Measurements from ENCODE around the gene KCTD12. TPM values are rescaled to one million over a fixed set of nuclear protein-coding genes. Genes with fewer than 3 reads are reported as not detected.

KCTD12 gene
- total RNA-seq, 4 donors from 2014 or later, result 27.9 to 59.3 (median 37.8) TPM

DNA sequence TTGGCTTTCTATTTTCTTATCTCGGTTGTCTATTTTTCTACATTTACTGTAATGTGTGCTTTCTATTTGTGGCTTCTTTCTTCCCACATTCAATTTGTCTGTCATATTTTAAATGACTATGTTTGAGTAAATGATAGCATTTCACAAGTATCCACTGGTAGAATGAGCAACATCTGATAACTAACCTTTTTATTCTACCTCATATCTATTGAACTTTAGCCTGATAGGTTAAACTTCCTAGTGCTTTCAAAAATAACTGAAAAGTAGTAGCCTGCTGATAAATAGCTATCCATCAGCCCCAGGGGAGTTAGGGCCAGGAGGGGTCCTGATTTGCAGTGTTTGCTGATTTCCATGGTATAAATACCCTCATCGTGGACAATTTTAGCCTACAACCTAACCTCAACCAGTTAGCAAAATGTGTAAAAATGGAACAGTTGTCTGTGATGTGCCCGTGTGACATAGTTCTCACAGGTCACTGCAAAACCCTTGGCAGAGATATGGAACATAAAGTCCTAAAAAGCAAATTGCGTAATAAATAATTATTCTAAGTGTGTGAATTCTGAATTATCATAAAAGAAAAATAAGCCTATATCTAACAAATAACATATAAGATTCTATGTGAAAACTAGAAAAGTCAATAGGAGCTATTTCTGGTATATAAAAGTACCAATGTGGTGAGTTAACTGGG lies 32.1 kb downstream of the KCTD12 start:
- H3K4me1 ChIP-seq, result no peaks in the 10 kb centered on the region
- no peak overlapping the region for H3K27ac ChIP-seq
- intact Hi-C loops (cut with DNase I), result no loop called here
- WGBS, 2 donors, result 74 to 83% methylated on average over 4 of the region's 4 CpGs
- H3K27me3 ChIP-seq, result no peaks in the 10 kb centered on the region
- no peak for TF ChIP-seq POLR2A (IDR thresholded peaks at IDR 0.05)
- TF ChIP-seq, protein P1, sequence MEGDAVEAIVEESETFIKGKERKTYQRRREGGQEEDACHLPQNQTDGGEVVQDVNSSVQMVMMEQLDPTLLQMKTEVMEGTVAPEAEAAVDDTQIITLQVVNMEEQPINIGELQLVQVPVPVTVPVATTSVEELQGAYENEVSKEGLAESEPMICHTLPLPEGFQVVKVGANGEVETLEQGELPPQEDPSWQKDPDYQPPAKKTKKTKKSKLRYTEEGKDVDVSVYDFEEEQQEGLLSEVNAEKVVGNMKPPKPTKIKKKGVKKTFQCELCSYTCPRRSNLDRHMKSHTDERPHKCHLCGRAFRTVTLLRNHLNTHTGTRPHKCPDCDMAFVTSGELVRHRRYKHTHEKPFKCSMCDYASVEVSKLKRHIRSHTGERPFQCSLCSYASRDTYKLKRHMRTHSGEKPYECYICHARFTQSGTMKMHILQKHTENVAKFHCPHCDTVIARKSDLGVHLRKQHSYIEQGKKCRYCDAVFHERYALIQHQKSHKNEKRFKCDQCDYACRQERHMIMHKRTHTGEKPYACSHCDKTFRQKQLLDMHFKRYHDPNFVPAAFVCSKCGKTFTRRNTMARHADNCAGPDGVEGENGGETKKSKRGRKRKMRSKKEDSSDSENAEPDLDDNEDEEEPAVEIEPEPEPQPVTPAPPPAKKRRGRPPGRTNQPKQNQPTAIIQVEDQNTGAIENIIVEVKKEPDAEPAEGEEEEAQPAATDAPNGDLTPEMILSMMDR (IDR thresholded peaks at IDR 0.05), result no peak
- no peak for DNase-seq
- no peaks in the 10 kb centered on the region for H3K9me3 ChIP-seq
- no peaks in the 10 kb centered on the region for H3K36me3 ChIP-seq
- no peak overlapping the region for H3K4me3 ChIP-seq (replicated peaks in 1 of 3)

GRCh38 chr13:76853481-76853880 lies 32.7 kb downstream of the KCTD12 start:
- no peaks in the 10 kb centered on the region for H3K36me3 ChIP-seq
- H3K27me3 ChIP-seq, result no peaks in the 10 kb centered on the region
- WGBS, 2 donors, result 79 to 92% methylated on average over 1 of the region's 1 CpG
- intact Hi-C loops (cut with DNase I), result no loop called here
- no peak overlapping the region for H3K4me3 ChIP-seq (replicated peaks in 1 of 3)
- no peak for TF ChIP-seq POLR2A (IDR thresholded peaks at IDR 0.05)
- TF ChIP-seq, protein P1 (IDR thresholded peaks at IDR 0.05), result no peak
- H3K27ac ChIP-seq, result no peak overlapping the region
- H3K9me3 ChIP-seq, result no peaks in the 10 kb centered on the region
- no peak for DNase-seq
- H3K4me1 ChIP-seq, result no peaks in the 10 kb centered on the region

DNA sequence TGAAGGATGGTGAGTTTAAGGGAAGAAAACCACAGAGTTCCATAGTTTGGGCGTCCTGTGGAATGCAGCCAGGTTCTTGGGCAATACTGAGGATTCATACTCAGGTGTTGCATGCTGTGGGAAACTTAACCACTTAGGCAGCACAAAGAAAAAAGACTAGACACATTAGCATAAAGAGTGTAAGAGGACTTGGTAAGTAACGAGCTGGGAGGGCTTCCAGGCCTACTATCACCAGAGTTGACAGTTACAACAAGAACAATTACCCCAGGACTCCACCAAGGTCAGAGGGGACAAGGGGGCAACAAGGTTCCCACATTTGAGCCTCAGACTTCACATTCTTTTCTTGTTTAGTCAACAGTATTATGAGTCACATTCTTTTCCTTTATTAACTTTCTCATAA lies 33.2 kb downstream of the KCTD12 start:
- intact Hi-C loops (cut with DNase I), result no loop called here

DNA sequence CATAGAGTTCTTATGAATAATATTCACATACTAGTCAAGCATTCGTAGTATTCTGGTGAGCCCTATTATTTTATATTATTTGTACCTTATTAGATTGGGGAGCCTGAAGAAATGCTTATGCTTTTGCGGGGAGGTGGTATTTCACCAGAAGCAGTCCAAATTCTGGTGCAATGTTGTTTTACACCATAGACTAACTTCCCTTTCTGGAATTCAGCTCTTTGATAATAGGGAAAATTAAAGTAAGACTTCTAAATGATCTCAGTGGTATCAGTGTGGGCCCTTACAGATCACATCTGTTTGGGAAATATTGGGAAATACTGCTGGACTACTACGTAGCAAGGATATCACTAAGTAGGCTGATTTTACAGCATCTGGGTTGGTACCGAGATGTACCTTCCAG lies 34.2 kb downstream of the KCTD12 start:
- H3K27ac ChIP-seq, result no peak overlapping the region
- H3K36me3 ChIP-seq, result no peaks in the 10 kb centered on the region
- DNase-seq, result no peak
- 93 to 97% methylated on average over 4 of the region's 4 CpGs for WGBS, 2 donors
- no peaks in the 10 kb centered on the region for H3K4me1 ChIP-seq
- intact Hi-C loops (cut with DNase I), result no loop called here
- no peaks in the 10 kb centered on the region for H3K9me3 ChIP-seq
- no peaks in the 10 kb centered on the region for H3K27me3 ChIP-seq
- H3K4me3 ChIP-seq (replicated peaks in 1 of 3), result no peak overlapping the region
- TF ChIP-seq, protein P1 (IDR thresholded peaks at IDR 0.05), result no peak
- TF ChIP-seq POLR2A (IDR thresholded peaks at IDR 0.05), result no peak

More for the DNA sequence above, 33.2 kb downstream of the KCTD12 start:
- Histone ChIP-seq H3K27me3 (no peaks in the 10 kb centered on the region), H3K36me3 (no peaks in the 10 kb centered on the region), H3K27ac (no peak overlapping the region), H3K4me1 (no peaks in the 10 kb centered on the region), H3K4me3 (replicated peaks in 1 of 3) (no peak overlapping the region), H3K9me3 (no peaks in the 10 kb centered on the region)
- TF ChIP-seq, protein P1 (IDR thresholded peaks at IDR 0.05), result no peak
- TF ChIP-seq POLR2A (IDR thresholded peaks at IDR 0.05), result no peak
- no peak for DNase-seq
- 74 to 79% methylated on average over 2 of the region's 2 CpGs for WGBS, 2 donors

GRCh38 chr13:76849493-76849892 lies 36.7 kb downstream of the KCTD12 start:
- TF ChIP-seq POLR2A (IDR thresholded peaks at IDR 0.05), result no peak
- TF ChIP-seq, protein P1 (IDR thresholded peaks at IDR 0.05), result no peak
- Histone ChIP-seq H3K36me3 (no peaks in the 10 kb centered on the region), H3K27ac (no peak overlapping the region), H3K27me3 (no peaks in the 10 kb centered on the region), H3K9me3 (no peaks in the 10 kb centered on the region), H3K4me1 (no peaks in the 10 kb centered on the region), H3K4me3 (replicated peaks in 1 of 3) (no peak overlapping the region)
- DNase-seq, result no peak
- intact Hi-C loops (cut with DNase I), result no loop called here
- WGBS, 2 donors, result 97 to 99% methylated on average over 6 of the region's 6 CpGs
